Cardiac fibroblast (primary cell): ENCODE data around the gene COL3A1.

Source experiments
- DNase-seq, 2 donors: peaks; one replicate each; pipeline versions ENCODE4 v3.0.0 to v3.0.0-alpha.2; 2010; ENCODE audit warnings: low read depth in 2 of 2
- H3K4me3 ChIP-seq, 2 donors: replicated peaks in 1 of 2; 1 replicate in 1 of 2; 2 replicates in 1 of 2; pipeline ENCODE4 v1.5.1; 2011; ENCODE audit warnings: low read depth in 2 of 2, low read length in 2 of 2, mild to moderate bottlenecking in 2 of 2, moderate library complexity in 1 of 2
- CTCF ChIP-seq: IDR thresholded peaks from one replicate; pipeline ENCODE4 v1.5.1; 2011; ENCODE audit warnings: low read depth, mild to moderate bottlenecking, low read length, inconsistent platforms

The COL3A1 gene

GRCh38 chr2:188978291-188979081 lies 4.3 kb downstream of the COL3A1 start:
- TF ChIP-seq CTCF: peak; percentile 42
- peak overlapping the region; percentile 60 to 71 for H3K4me3 ChIP-seq
- peak; percentile 88 to 91 for DNase-seq

GRCh38 chr2:188979187-188980114 lies 5.3 kb downstream of the COL3A1 start:
- no peak for TF ChIP-seq CTCF
- H3K4me3 ChIP-seq: peak overlapping the region; percentile 22 to 71
- DNase-seq: peak; percentile 53

GRCh38 chr2:188983427-188984064 lies 9.4 kb downstream of the COL3A1 start:
- DNase-seq: peak; percentile 64 to 90
- TF ChIP-seq CTCF: peak; percentile 54

GRCh38 chr2:188984065-188984491 lies 9.9 kb downstream of the COL3A1 start:
- no peak overlapping the region for H3K4me3 ChIP-seq
- TF ChIP-seq CTCF: peak; percentile 34
- peak; percentile 66 to 80 for DNase-seq

More at GRCh38 chr2:188983427-188984064, 9.4 kb downstream of the COL3A1 start:
- H3K4me3 ChIP-seq: no peak overlapping the region

GRCh38 chr2:188984680-188985079 lies 10.5 kb downstream of the COL3A1 start:
- DNase-seq: peak; percentile 94 to 99
- no peak for TF ChIP-seq CTCF
- no peak overlapping the region for H3K4me3 ChIP-seq

GRCh38 chr2:188986839-188987238 lies 12.7 kb downstream of the COL3A1 start:
- peak; percentile 58 to 73 for DNase-seq
- no peak for TF ChIP-seq CTCF
- no peak overlapping the region for H3K4me3 ChIP-seq
